ENCODE results near the gene SLFNL1.

The SLFNL1 gene

GRCh38 chr1:41021526-41022308, at the start of gene SLFNL1:
Gene SLFNL1 (minus strand): TSS chr1:41021725. CDS start chr1:41020660, 1,065 bp downstream.
- peak in 1 of 2 experiments; percentile 11 for DNase-seq

GRCh38 chr1:41056907-41057306, 35.4 kb upstream of the SLFNL1 start:
- DNase-seq: no peak

GRCh38 chr1:41053316-41053715, 31.8 kb upstream of the SLFNL1 start:
- no peak for DNase-seq

DNA sequence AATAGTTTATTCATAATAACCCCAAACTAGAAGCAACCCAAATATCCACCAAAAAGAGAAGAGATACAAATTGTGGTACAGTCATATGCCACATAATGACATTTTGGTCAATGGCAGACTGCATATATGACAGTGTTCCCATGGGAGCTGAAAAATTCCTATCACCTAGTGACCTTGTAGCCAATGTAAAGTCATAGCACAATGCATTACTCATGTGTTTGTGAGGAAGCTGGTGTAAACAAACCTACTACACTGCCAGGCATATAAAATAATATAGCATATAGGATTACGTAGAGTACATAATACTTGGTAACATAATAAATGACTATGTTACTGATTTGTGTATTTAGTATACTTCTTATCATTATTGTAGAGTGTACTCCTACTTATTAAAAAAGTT, 29.5 kb upstream of the SLFNL1 start:
- DNase-seq: no peak

- no peak for DNase-seq
These were observed 27.0 kb upstream of the SLFNL1 start for GRCh38 chr1:41048540-41048939.

DNA sequence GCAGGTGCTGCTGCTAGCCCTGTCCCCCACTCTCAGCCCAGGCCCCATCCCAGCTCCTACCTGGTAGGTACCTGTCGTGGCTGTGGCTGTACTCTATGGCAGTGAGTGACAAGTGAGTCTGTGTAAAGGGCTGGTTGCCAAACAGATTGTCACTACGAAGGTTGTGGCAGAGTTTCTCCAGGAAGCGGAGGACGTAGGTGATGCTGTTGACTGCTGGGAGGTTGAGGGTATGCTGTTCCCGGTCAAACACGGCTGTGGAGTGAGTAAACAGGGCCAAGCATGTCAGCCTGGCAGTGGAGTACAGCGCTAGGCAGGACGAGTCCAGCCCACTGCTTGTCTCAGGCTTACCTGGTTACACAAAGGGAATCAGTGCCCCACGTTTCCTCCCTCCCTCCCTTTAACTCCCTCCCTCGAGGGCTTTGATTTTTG, 24.8 kb upstream of the SLFNL1 start:
- no peak for DNase-seq

GRCh38 chr1:41045740-41046139, 24.2 kb upstream of the SLFNL1 start:
- peak; percentile 38 to 89 for DNase-seq

DNA sequence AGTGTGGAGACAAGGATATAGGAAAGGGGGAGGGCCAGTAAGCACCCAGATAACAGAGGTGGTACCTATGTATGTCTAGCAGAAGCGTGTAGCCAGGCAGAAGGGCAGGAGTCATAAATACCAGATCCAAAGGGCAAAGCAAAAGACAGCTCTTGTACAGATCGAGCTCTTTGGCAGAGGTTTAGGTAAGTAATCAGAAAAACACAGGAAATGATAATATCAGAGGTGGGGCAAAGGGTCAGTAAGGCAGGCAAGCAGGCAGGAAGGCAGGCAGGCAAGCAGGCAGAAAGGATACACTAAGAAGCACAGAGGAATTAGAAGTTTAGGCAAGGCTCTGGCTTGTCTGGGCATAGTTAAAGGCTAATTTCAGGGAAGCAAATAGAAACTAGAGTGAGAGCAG, 22.7 kb upstream of the SLFNL1 start:
- DNase-seq: no peak

DNA sequence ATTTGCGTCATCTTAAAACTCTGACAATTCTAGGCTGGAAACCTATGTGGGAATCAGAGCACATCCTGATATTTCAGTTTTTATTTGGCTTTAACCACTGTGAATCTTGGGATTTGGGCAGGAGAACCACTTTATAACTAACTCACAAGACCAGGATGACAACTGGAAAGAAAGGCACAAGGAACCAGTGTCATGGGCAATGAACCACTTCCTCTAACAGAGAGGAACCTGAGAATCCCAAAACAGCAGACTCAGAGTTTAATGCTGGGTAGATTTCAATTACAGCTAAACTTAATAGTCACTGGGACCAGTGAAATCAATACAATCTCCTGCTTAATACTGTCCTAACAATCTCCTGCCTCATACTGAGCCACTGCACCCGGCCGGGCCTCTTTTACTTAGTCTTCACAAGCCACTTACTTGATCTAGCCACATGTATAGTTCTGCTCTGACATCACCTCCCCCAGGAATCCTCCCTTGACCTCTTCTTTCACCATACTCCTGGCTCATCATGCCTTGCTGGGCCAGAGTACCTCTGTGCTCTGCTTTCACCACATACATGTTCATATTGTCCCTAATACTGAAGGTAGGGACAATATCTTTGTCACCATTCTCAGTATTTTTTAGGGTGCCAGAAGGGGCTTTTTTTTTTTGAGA, 20.2 kb upstream of the SLFNL1 start:
- DNase-seq: no peak

DNA sequence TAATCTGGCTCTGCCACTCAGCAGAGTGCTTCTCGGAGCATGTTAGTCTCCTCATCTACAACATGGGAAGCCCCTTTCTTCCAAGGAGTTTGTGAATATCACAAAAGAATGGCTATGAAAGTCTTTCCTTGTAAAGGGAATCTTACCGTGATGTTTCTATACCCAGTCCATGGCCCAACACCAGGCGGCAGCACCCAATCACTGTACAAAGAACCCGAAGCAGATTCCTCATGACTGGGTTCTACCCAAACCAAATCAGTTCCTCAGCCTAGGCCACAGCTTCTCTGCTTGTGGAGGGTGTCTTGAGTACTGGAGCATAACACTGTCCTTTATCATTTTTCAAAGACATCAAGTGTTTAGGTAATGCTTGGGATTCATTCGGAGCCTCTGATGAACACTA, 16.6 kb upstream of the SLFNL1 start:
- DNase-seq: no peak

GRCh38 chr1:41037116-41037903, 15.8 kb upstream of the SLFNL1 start:
- DNase-seq: no peak

- DNase-seq: no peak
These were observed 11.7 kb upstream of the SLFNL1 start for GRCh38 chr1:41033272-41033671.

DNA sequence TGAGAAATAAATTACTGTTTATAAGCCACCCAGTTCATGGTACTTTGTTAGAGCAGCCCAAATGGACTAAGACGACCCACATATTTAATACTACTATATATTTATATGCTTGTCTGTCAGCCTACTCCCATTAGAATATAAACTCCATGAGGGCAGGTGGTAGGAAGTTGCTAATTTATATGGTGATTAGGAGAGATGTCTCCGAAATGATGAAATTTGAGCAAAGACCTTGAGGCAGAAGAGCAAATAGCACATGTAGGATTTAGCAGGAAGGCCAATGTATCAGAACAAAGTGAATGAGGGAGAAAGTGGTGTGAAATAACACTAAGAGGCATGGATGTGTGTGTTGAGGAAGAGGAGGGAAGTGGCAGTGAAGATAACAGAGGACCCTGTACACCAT, 10.6 kb upstream of the SLFNL1 start:
- DNase-seq: no peak

DNA sequence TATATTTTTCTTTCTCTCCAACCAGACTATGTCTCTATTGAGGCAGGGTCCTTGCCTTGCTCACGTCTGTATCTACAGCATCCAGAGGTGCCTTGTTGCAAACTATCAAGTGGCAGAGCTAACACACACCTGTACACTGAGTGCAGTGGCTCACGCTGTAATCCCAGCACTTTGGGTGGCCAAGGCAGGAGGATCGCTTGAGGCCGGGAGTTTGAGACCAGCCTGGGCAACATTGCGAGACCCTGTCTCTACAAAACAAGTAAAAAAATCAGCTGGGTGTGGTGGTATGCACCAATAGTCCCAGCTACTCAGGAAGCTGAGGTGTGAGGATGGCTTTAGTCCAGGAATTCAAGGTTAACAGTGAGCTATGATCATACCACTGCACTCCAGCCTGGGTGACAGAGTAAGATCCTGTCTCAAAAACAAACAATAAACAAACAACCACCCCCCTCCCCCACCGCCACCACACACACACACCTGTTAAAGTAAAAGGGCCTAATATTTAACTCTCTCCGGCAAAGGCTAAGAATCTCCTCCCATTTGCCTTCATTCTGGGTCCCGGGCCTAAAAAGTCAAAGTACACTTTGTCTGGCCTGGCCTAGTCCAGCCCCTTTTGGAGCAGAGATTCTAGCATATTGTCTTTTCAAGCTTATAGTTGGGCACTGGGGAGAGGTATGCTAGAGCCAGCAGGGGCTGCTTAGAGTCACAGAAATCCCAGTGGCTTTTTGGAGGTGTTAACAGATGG, 9.5 kb upstream of the SLFNL1 start:
- DNase-seq: no peak

GRCh38 chr1:41028034-41028642, 6.6 kb upstream of the SLFNL1 start:
- DNase-seq: no peak

DNA sequence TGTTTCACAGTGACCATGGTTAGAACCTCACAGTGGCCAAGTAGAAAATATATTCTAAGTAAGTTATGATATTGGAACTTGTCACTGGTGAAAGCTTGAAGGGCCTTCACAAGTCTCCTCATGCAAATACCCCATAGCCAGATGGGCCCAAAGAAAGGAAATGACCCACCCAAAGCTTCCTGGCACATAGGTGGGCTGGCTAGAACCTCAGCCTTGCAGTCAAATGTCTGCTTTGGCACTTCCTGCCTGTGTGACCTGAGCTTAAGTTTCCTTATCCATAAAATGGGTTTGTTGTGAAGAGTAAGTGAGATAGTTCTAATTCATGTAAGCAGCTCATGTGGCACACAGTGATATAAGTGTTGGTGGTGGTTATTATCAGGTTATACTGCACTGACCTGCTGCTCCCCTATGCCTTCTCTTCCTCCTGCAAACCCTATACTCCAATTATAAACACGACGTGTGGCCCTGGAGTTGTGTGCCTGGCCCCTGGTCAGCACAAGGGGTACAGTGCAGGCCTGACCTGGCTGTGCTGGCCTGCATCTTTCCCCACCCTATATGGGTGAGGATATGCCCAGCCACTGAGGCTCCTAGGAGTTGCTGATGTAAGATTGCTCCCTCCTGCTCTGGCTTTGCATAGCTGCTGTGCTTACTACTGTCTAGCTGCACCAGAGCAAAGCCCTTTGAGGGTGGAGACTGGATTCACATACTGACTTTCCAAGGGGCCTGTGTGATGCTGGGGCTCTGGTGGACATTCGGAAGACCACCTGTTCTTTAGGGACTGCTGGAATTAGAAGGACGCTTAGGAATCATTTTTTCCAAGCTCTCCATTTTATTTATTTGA, 4.7 kb upstream of the SLFNL1 start:
- DNase-seq: no peak

- no peak for DNase-seq
These were observed 3.4 kb upstream of the SLFNL1 start for GRCh38 chr1:41024953-41025352.

DNA sequence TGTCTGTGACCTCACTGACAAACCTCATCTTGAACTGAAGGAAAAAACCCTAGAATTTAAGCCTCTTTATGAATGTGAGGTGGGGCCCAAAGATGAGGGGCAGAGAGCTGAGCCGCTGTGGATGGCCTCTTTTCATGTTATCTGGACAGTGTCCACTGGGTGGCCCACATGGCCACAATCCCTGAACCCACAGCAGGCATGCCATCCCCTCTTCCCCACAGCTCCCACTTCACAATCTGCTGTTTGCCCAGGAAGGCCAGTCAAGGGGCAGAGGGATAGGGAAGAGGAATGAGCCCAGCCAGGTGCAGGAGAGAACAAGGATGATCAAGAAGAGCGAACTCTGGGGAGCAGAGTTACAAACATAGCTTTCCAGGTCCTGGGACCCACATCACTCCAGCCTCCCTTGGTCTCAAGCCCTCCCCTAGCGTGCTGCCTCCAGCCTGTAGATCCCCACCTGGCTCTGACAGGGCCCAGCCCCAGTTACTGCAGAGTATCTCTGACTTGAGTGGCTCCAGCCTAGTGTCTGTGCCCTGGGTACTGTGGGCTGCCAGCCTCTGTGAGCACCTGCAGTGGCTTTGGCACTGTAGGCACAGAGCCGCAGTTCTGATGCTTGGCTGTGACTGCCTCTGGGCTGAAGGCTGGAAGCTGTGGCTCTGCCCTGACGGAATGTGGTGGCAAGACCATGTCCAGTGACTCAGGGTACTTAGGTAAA, 1.9 kb upstream of the SLFNL1 start:
- DNase-seq: no peak

DNA sequence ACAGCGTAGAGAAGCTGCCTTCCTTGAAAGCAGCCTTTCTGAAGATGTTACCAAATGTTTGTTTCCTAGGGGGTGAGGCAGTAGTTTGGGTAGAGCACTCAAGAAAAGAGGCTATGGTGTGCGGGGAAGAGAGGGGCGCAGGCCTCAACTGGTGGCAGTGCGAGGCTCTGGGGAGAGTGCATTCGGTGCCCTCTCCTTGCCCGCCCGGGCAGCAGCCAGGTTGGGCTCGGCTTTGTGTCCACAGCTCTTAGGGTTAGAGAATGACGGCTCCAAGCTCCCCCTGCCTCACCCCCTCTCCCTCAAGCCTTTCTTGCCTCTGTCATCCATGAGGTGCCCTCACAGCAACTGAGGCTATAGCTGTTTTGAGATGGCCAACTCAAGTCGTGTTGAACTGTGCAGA, 899 bp upstream of the SLFNL1 start:
- no peak for DNase-seq

GRCh38 chr1:41020654-41021053, 871 bp downstream of the SLFNL1 start:
- DNase-seq: no peak

- no peak for DNase-seq
These were observed 1.4 kb downstream of the SLFNL1 start for GRCh38 chr1:41020109-41020576.

Measured in NCI-H446 (cell line).